ENCODE results near the gene ATP6V0A4. TPM values are rescaled to one million over a fixed set of nuclear protein-coding genes. Genes with fewer than 3 reads are reported as not detected.
"Not testable (repeated sequence)": the region's sequence is repeated elsewhere in the genome, so short reads cannot be mapped to it uniquely, and the experiment has no call there.

The ATP6V0A4 gene
- total RNA-seq, 2 donors from 2014 or later, result not detected

DNA sequence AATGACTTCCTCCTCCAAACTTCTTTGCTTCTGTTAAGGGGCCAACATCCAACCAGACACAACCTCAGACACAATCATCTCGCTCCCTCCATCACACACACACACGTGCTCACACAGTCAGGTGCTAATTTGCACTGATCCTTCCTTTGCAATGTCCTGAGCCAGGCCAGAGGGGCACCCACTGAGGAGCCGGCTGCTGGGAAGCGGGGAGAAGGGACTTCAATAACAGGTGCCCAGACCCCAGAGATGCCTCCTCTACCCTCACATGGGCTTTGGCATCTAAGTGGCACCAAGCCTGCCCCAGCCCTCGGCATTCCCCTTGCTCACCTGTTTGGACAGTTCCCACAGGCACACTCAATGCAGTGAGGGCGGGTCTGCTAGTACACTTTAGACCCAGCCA, 62.6 kb downstream of the ATP6V0A4 start:
- Histone ChIP-seq H3K36me3 (replicated peaks in 1 of 2; ENCODE audit: insufficient read depth in 1 of 2, low read depth in 2 of 2) (no peaks in the 10 kb centered on the region), H3K27me3 (no peaks in the 10 kb centered on the region), H3K9me3 (no peaks in the 10 kb centered on the region), H3K27ac (no peak overlapping the region), H3K4me3 (no peak overlapping the region), H3K4me1 (no peaks in the 10 kb centered on the region)
- no peak for ATAC-seq
- intact Hi-C loops (cut with DNase I), result no loop called here
- 70 to 77% methylated on average over 6 of the region's 6 CpGs for whole genome bisulfite sequencing, 2 donors
- no peak for TF ChIP-seq POLR2A (IDR thresholded peaks at IDR 0.05)
- TF ChIP-seq, protein P1, sequence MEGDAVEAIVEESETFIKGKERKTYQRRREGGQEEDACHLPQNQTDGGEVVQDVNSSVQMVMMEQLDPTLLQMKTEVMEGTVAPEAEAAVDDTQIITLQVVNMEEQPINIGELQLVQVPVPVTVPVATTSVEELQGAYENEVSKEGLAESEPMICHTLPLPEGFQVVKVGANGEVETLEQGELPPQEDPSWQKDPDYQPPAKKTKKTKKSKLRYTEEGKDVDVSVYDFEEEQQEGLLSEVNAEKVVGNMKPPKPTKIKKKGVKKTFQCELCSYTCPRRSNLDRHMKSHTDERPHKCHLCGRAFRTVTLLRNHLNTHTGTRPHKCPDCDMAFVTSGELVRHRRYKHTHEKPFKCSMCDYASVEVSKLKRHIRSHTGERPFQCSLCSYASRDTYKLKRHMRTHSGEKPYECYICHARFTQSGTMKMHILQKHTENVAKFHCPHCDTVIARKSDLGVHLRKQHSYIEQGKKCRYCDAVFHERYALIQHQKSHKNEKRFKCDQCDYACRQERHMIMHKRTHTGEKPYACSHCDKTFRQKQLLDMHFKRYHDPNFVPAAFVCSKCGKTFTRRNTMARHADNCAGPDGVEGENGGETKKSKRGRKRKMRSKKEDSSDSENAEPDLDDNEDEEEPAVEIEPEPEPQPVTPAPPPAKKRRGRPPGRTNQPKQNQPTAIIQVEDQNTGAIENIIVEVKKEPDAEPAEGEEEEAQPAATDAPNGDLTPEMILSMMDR (IDR thresholded peaks at IDR 0.05), result no peak
- no peak for DNase-seq

DNA sequence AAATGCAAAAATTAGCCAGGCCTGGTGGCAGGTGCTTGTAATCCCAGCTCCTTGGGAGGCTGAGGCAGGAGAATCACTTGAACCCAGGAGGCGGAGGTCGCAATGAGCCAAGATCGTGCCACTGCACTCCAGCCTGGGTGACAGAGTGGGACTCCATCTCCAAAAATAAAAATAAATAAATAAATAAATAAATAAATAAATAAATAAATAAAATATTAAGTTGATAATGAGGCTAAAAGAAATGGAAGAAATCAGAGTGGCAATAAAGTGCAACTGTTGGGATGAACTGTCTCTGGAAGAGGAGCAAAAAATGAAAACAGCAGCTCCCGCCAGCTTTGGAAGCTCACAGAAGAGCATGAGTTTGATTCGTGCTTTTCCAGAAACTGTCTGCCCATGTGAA, 66.3 kb downstream of the ATP6V0A4 start:
- H3K27ac ChIP-seq; H3K9me3 ChIP-seq; H3K36me3 ChIP-seq (replicated peaks in 1 of 2; ENCODE audit: insufficient read depth in 1 of 2, low read depth in 2 of 2); H3K4me3 ChIP-seq; intact Hi-C loops (cut with DNase I); H3K4me1 ChIP-seq; DNase-seq; ATAC-seq; H3K27me3 ChIP-seq: not testable (repeated sequence)
- 85 to 90% methylated on average over 5 of the region's 5 CpGs for WGBS, 2 donors

GRCh38 chr7:138729444-138729843, 68.6 kb downstream of the ATP6V0A4 start:
- intact Hi-C loops (cut with DNase I), result no loop called here
- ATAC-seq (no peak), DNase-seq (no peak)
- H3K27ac ChIP-seq, result no peak overlapping the region
- H3K9me3 ChIP-seq, result no peaks in the 10 kb centered on the region
- no peaks in the 10 kb centered on the region for H3K4me1 ChIP-seq
- H3K36me3 ChIP-seq (replicated peaks in 1 of 2; ENCODE audit: insufficient read depth in 1 of 2, low read depth in 2 of 2), result no peaks in the 10 kb centered on the region
- 92 to 93% methylated on average over 9 of the region's 9 CpGs for WGBS, 2 donors
- H3K4me3 ChIP-seq, result no peak overlapping the region
- TF ChIP-seq, protein P1 (IDR thresholded peaks at IDR 0.05), result no peak
- no peak for TF ChIP-seq POLR2A (IDR thresholded peaks at IDR 0.05)
- no peaks in the 10 kb centered on the region for H3K27me3 ChIP-seq

DNA sequence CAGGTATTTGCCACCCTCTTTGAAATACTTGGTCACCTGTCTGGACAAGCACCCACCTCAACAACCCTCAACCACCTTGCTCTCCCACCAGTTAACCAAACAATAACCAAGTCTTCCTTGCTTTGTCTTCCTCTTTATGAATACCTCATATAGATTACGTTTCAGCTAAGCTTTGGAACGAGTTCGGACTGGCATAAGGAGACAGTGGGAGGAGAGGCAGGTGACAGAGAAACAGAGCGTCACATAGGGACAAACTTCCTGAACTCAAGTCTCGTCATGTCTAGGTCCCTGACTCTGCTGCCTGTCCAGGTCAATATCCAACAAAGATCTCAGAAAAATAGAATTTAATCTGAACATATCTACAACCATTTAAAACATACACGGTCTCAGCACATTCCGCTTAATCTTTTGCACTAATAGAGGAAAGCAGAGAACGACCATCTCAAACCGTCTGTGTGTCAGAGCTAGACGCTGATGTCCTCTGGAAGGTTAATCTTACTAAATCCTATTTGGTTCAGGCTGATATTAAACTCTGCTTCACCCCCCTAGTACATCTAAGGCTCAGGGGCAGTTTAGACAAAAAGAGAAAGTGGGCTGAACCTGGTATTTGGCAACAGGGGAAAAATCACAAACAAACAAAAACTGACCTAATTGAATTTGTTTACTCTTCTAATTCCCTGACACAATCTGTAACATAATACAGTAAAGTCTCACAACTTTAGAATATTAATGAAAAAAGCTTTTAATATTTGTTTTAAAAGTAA, 70.5 kb downstream of the ATP6V0A4 start:
- no peak for DNase-seq
- intact Hi-C loops (cut with DNase I), result no loop called here
- no peak for ATAC-seq
- no peaks in the 10 kb centered on the region for H3K27me3 ChIP-seq
- no peaks in the 10 kb centered on the region for H3K36me3 ChIP-seq (replicated peaks in 1 of 2; ENCODE audit: insufficient read depth in 1 of 2, low read depth in 2 of 2)
- H3K27ac ChIP-seq, result no peak overlapping the region
- H3K4me1 ChIP-seq, result no peaks in the 10 kb centered on the region
- TF ChIP-seq, protein P1 (IDR thresholded peaks at IDR 0.05), result no peak
- no peak for TF ChIP-seq POLR2A (IDR thresholded peaks at IDR 0.05)
- H3K4me3 ChIP-seq, result no peak overlapping the region
- WGBS, 2 donors, result 66 to 72% methylated on average over 10 of the region's 10 CpGs
- no peaks in the 10 kb centered on the region for H3K9me3 ChIP-seq

- intact Hi-C loops (cut with DNase I), result no loop called here
- 78 to 86% methylated on average over 8 to 9 of the region's 9 CpGs for WGBS, 2 donors
- DNase-seq, result no peak
Observed at GRCh38 chr7:138726288-138726687, 71.7 kb downstream of the ATP6V0A4 start.

More at GRCh38 chr7:138726288-138726687, 71.7 kb downstream of the ATP6V0A4 start:
- TF ChIP-seq, protein P1 (IDR thresholded peaks at IDR 0.05), result no peak
- TF ChIP-seq POLR2A (IDR thresholded peaks at IDR 0.05), result no peak
- H3K27me3 ChIP-seq, result no peaks in the 10 kb centered on the region
- no peak for ATAC-seq
- H3K27ac ChIP-seq, result no peak overlapping the region
- no peak overlapping the region for H3K4me3 ChIP-seq
- H3K9me3 ChIP-seq, result no peaks in the 10 kb centered on the region
- no peaks in the 10 kb centered on the region for H3K4me1 ChIP-seq
- H3K36me3 ChIP-seq (replicated peaks in 1 of 2; ENCODE audit: insufficient read depth in 1 of 2, low read depth in 2 of 2), result no peaks in the 10 kb centered on the region
